H9 (cell line): ENCODE results near the gene MYBBP1A. TPM values are rescaled to one million over a fixed set of nuclear protein-coding genes. Genes with fewer than 3 reads are reported as not detected.

Source experiments
- DNase-seq: peaks from one replicate; pipeline ENCODE4 v3.0.0-alpha.2; 2017
- H2AFZ ChIP-seq: one replicate; pipeline ENCODE4 v1.6.1; 2013; ENCODE audit warnings: mild to moderate bottlenecking, low read length, control low read depth, moderate library complexity
- H2AK5ac ChIP-seq: 2 replicates; pipeline ENCODE4 v1.6.1; 2013; ENCODE audit warnings: low read length, control low read depth, mixed read lengths; ENCODE audit not compliant: insufficient read length
- H2BK120ac ChIP-seq: one replicate; pipeline ENCODE4 v1.6.1; 2013; ENCODE audit warnings: low read depth, mild to moderate bottlenecking, low read length, control low read depth, inconsistent platforms; ENCODE audit not compliant: poor library complexity, severe bottlenecking
- H2BK12ac ChIP-seq: 2 replicates; pipeline ENCODE4 v1.6.1; 2013; ENCODE audit warnings: low read length, control low read depth, mixed read lengths, low read depth; ENCODE audit not compliant: insufficient read length
- H2BK15ac ChIP-seq: 2 replicates; pipeline ENCODE4 v1.6.1; 2013; ENCODE audit warnings: low read depth, low read length, control low read depth
- H2BK20ac ChIP-seq: one replicate; pipeline ENCODE4 v1.6.1; 2013; ENCODE audit warnings: low read depth, mild to moderate bottlenecking, low read length, control low read depth, inconsistent platforms; ENCODE audit not compliant: poor library complexity, severe bottlenecking
- H2BK5ac ChIP-seq: 2 replicates; pipeline ENCODE4 v1.6.1; 2013; ENCODE audit warnings: low read length, control low read depth, mixed read lengths; ENCODE audit not compliant: insufficient read length
- H3K14ac ChIP-seq: 2 replicates; pipeline ENCODE4 v1.6.1; 2013; ENCODE audit warnings: low read length, control low read depth; ENCODE audit not compliant: insufficient read depth
- H3K18ac ChIP-seq: 2 replicates; pipeline ENCODE4 v1.6.1; 2013; ENCODE audit warnings: low read depth, mild to moderate bottlenecking, mixed read lengths, low read length, control low read depth; ENCODE audit not compliant: insufficient read length
- H3K23ac ChIP-seq: 2 replicates; pipeline ENCODE4 v1.6.1; 2013; ENCODE audit warnings: low read length, control low read depth, mixed read lengths, low read depth; ENCODE audit not compliant: insufficient read length
- H3K23me2 ChIP-seq: 2 replicates; pipeline ENCODE4 v1.6.1; 2013; ENCODE audit warnings: low read depth, mild to moderate bottlenecking, mixed read lengths, low read length, control low read depth; ENCODE audit not compliant: insufficient read length, poor library complexity, severe bottlenecking
- H3K27ac ChIP-seq: 2 replicates; pipeline ENCODE4 v1.5.1; 2013; ENCODE audit warnings: low read length, control low read depth, mixed read lengths, low read depth; ENCODE audit not compliant: insufficient read length
- H3K27me3 ChIP-seq: 2 replicates; pipeline ENCODE4 v1.6.1; 2013; ENCODE audit warnings: low read length, control low read depth, inconsistent platforms; ENCODE audit not compliant: insufficient read depth
- H3K4ac ChIP-seq: 2 replicates; pipeline ENCODE4 v1.6.1; 2013; ENCODE audit warnings: low read depth, mild to moderate bottlenecking, control low read depth, inconsistent platforms, low read length, moderate library complexity
- H3K4me1 ChIP-seq: 2 replicates; pipeline ENCODE4 v1.6.1; 2013; ENCODE audit warnings: low read length, control low read depth, inconsistent platforms; ENCODE audit not compliant: insufficient read depth
- H3K4me2 ChIP-seq: 2 replicates; pipeline ENCODE4 v1.6.1; 2013; ENCODE audit warnings: low read length, control low read depth, mixed read lengths; ENCODE audit not compliant: insufficient read length, insufficient read depth
- H3K56ac ChIP-seq: 2 replicates; pipeline ENCODE4 v1.6.1; 2013; ENCODE audit warnings: low read depth, mild to moderate bottlenecking, mixed read lengths, low read length, control low read depth; ENCODE audit not compliant: insufficient read length
- H3K79me1 ChIP-seq: 2 replicates; pipeline ENCODE4 v1.6.1; 2013; ENCODE audit warnings: low read depth, mild to moderate bottlenecking, moderate library complexity, low read length, control low read depth, inconsistent platforms; ENCODE audit not compliant: insufficient read depth, poor library complexity, severe bottlenecking
- H3K79me2 ChIP-seq: 2 replicates; pipeline ENCODE4 v1.6.1; 2013; ENCODE audit warnings: low read length, control low read depth, inconsistent platforms; ENCODE audit not compliant: insufficient read depth
- H3K9ac ChIP-seq: 2 replicates; pipeline ENCODE4 v1.6.1; 2013; ENCODE audit warnings: low read length, control low read depth, mixed read lengths; ENCODE audit not compliant: insufficient read length; ENCODE audit errors: extremely low read depth
- H3K9me3 ChIP-seq: one replicate; pipeline ENCODE4 v1.6.1; 2013; ENCODE audit warnings: low read depth, low read length, inconsistent platforms; ENCODE audit not compliant: control insufficient read depth
- H3T11ph ChIP-seq: one replicate; pipeline ENCODE4 v1.6.1; 2013; ENCODE audit warnings: mild to moderate bottlenecking, low read length, control low read depth, inconsistent platforms
- H4K20me1 ChIP-seq: one replicate; pipeline ENCODE4 v1.6.1; 2013; ENCODE audit not compliant: control insufficient read depth, insufficient read length, insufficient read depth
- H4K5ac ChIP-seq: 2 replicates; pipeline ENCODE4 v1.6.1; 2013; ENCODE audit warnings: low read depth, mild to moderate bottlenecking, mixed read lengths, low read length, control low read depth; ENCODE audit not compliant: insufficient read length
- H4K8ac ChIP-seq: replicated peaks from 2 replicates; pipeline ENCODE4 v1.6.1; 2013; ENCODE audit warnings: low read length, control low read depth, mixed read lengths, low read depth; ENCODE audit not compliant: insufficient read length
- H4K91ac ChIP-seq: 2 replicates; pipeline ENCODE4 v1.6.1; 2013; ENCODE audit warnings: low read depth, mild to moderate bottlenecking, moderate library complexity, mixed read lengths, low read length, control low read depth; ENCODE audit not compliant: insufficient read length
- H3K27ac Mint-ChIP-seq, 3 experiments: 2 replicates in 2 of 3; 3 replicates in 1 of 3; pipeline ENCODE4 v1.8.0; 2020 to 2021; ENCODE audit warnings: mixed read lengths in 3 of 3, mild to moderate bottlenecking in 1 of 3, moderate library complexity in 1 of 3
- H3K27me3 Mint-ChIP-seq: 2 replicates; pipeline ENCODE4 v1.8.0; 2021; ENCODE audit warnings: low read depth, mild to moderate bottlenecking, moderate library complexity, mixed read lengths
- H3K36me3 Mint-ChIP-seq, 3 experiments: 2 replicates in 2 of 3; 3 replicates in 1 of 3; pipeline ENCODE4 v1.8.0; 2020 to 2021; ENCODE audit warnings: low read depth in 3 of 3, mixed read lengths in 3 of 3; ENCODE audit not compliant: insufficient read depth in 1 of 3
- H3K4me1 Mint-ChIP-seq, 2 experiments: 2 replicates each; pipeline ENCODE4 v1.8.0; 2020; ENCODE audit warnings: mixed read lengths in 2 of 2
- H3K4me3 Mint-ChIP-seq, 2 experiments: 2 replicates in 1 of 2; 3 replicates in 1 of 2; pipeline ENCODE4 v1.8.0; 2020 to 2021; ENCODE audit warnings: mild to moderate bottlenecking in 2 of 2, mixed read lengths in 2 of 2, moderate library complexity in 1 of 2
- H3K9me3 Mint-ChIP-seq, 2 experiments: 2 replicates in 1 of 2; 3 replicates in 1 of 2; pipeline ENCODE4 v1.8.0; 2020; ENCODE audit warnings: mild to moderate bottlenecking in 2 of 2, mixed read lengths in 2 of 2, moderate library complexity in 1 of 2
- WGBS: extraction: QIAGEN DNeasy Blood & Tissue Kit; methylation state at CpG from one replicate; pipeline ENCODE4 v1.1.7; 2013; ENCODE audit warnings: missing lambda C conversion rate, low lambda C conversion rate, mixed read lengths; ENCODE audit not compliant: insufficient read length; ENCODE audit errors: extremely low coverage; 5-methylcytosine and 5-hydroxymethylcytosine counted together
- total RNA-seq: library from RNA; stranded (reverse); gene quantifications from 2 replicates; pipeline ENCODE4 v1.2.1, GENCODE V29; 2021
- TF ChIP-seq, protein P1 (sequence below): fragments of 200-600 bp; sonication (generic); conservative IDR thresholded peaks from 3 replicates; pipeline ENCODE4 v1.8.0; 2021; ENCODE audit warnings: antibody characterized with exemption, mild to moderate bottlenecking

Gene MYBBP1A
- total RNA-seq, 1 experiment from 2014 or later = 181 TPM

DNA sequence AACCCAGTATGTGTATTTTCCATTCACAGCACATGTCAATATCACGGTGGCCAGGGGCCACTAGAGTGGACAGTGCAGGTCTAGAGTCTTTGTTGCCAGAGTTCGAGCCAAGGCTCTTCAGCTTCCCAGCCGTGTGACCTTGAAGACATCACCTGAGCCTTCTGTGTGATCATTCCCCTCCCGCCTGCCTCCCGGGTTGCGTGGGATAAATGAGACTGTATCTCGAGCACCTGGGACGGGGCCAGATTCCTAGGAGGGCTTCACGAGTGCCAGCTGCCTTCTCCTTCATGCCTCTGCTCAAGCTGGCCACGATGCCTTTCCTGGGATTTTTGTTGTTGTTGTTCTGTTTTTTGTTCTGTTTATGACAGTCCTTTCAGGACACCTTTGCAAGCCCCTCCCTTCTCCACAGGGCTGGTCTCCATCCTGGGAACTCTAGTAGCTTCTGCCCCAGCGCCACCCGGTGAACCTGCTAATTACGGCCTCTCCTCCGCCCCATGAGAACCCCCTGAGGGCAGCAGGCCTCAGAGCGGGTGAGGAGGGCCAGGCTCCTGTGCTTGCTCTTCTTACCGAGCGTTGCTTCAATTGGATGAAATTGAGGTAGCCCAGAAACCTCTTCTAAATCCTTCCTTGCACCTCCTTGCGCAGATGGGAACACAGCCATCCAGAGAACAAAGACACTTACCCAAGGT, 52.6 kb downstream of the MYBBP1A start:
- Histone ChIP-seq H2BK120ac (no peak overlapping the region), H3K4ac (no peak overlapping the region), H2BK12ac (no peak overlapping the region), H3K9me3 (no peaks in the 10 kb centered on the region), H4K5ac (no peak overlapping the region), H4K8ac (no peak overlapping the region), H2BK20ac (no peak overlapping the region), H3K79me2 (no peaks in the 10 kb centered on the region), H3K23me2 (peaks cover 11% of the 10 kb centered on the region), H4K91ac (no peak overlapping the region), H3K27me3 (peaks cover 21% of the 10 kb centered on the region), H3K27ac (no peak overlapping the region), H3K56ac (no peak overlapping the region), H3T11ph (no peak overlapping the region), H2BK15ac (no peak overlapping the region), H2AK5ac (no peak overlapping the region), H3K4me2 (no peak overlapping the region), H4K20me1 (no peaks in the 10 kb centered on the region), H3K18ac (no peak overlapping the region), H2AFZ (no peak overlapping the region), H2BK5ac (no peak overlapping the region), H3K23ac (no peak overlapping the region), H3K9ac (no peak overlapping the region), H3K14ac (no peak overlapping the region), H3K4me1 (no peaks in the 10 kb centered on the region), H3K79me1 (no peaks in the 10 kb centered on the region)
- DNase-seq = no peak
- Mint-ChIP-seq H3K27ac (no peak overlapping the region; a peak in 1 of 7 replicates), H3K4me3 (no peak overlapping the region), H3K9me3 (no peaks in the 10 kb centered on the region; a peak in 1 of 5 replicates), H3K36me3 (no peaks in the 10 kb centered on the region), H3K4me1 (peaks cover 21 to 29% of the 10 kb centered on the region in 2 experiments), H3K27me3 (peaks cover 58% of the 10 kb centered on the region)
- WGBS = no CpG with 5 or more reads among the region's 18 CpGs
- TF ChIP-seq, protein P1, sequence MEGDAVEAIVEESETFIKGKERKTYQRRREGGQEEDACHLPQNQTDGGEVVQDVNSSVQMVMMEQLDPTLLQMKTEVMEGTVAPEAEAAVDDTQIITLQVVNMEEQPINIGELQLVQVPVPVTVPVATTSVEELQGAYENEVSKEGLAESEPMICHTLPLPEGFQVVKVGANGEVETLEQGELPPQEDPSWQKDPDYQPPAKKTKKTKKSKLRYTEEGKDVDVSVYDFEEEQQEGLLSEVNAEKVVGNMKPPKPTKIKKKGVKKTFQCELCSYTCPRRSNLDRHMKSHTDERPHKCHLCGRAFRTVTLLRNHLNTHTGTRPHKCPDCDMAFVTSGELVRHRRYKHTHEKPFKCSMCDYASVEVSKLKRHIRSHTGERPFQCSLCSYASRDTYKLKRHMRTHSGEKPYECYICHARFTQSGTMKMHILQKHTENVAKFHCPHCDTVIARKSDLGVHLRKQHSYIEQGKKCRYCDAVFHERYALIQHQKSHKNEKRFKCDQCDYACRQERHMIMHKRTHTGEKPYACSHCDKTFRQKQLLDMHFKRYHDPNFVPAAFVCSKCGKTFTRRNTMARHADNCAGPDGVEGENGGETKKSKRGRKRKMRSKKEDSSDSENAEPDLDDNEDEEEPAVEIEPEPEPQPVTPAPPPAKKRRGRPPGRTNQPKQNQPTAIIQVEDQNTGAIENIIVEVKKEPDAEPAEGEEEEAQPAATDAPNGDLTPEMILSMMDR = no peak
